WTC11 (cell line): ENCODE measurements around the gene SENP1. TPM values are rescaled to one million over a fixed set of nuclear protein-coding genes. Genes with fewer than 3 reads are reported as not detected.

Source experiments
- ATAC-seq: fragments of 200-7000 bp; cut with Tn5 transposase; 2 replicates; pipeline ENCODE4 v1.10.0; 2021; ENCODE audit warnings: mild to moderate bottlenecking, moderate library complexity
- CTCF ChIA-PET: fragments of 300-600 bp; sonication (Branson Sonifier 250); formaldehyde crosslinking; loops from one replicate; lab custom pipeline; 2021; ENCODE audit warnings: antibody characterized with exemption; lab: Charles Lee
- POLR2A ChIA-PET: fragments of 350-600 bp; sonication (Branson Sonifier 250); formaldehyde crosslinking; loops from one replicate; lab custom pipeline; 2021; ENCODE audit warnings: antibody characterized with exemption; lab: Charles Lee
- DNase-seq: peaks from one replicate; pipeline ENCODE4 v3.0.0; 2021; ENCODE audit warnings: low spot score
- H3K27ac Mint-ChIP-seq: 2 replicates; pipeline ENCODE4 v1.8.0; 2021; ENCODE audit warnings: mixed read lengths
- H3K27me3 Mint-ChIP-seq: 2 replicates; pipeline ENCODE4 v1.8.0; 2021; ENCODE audit warnings: low read depth, mild to moderate bottlenecking, moderate library complexity, mixed read lengths
- H3K36me3 Mint-ChIP-seq: 2 replicates; pipeline ENCODE4 v1.8.0; 2021; ENCODE audit warnings: mixed read lengths
- H3K4me1 Mint-ChIP-seq: 2 replicates; pipeline ENCODE4 v1.8.0; 2022; ENCODE audit warnings: mixed read lengths
- H3K4me3 Mint-ChIP-seq: 2 replicates; pipeline ENCODE4 v1.8.0; 2021; ENCODE audit warnings: mild to moderate bottlenecking, moderate library complexity, mixed read lengths
- H3K9me3 Mint-ChIP-seq: 2 replicates; pipeline ENCODE4 v1.8.0; 2021; ENCODE audit warnings: mixed read lengths
- ATF1 ChIP-seq: sonication (generic); formaldehyde crosslinking; IDR thresholded peaks from 2 replicates; pipeline ENCODE4 v1.8.1; 2023; ENCODE audit warnings: mild to moderate bottlenecking, moderate library complexity, missing genetic modification reagents
- ELF4 ChIP-seq: sonication (generic); formaldehyde crosslinking; IDR thresholded peaks from 2 replicates; pipeline ENCODE4 v1.8.1; 2022; ENCODE audit warnings: low read depth, mild to moderate bottlenecking, moderate library complexity, missing genetic modification reagents
- EMX1 ChIP-seq: fragments of 250-450 bp; sonication (Bioruptor Pico); IDR thresholded peaks from 2 replicates; pipeline ENCODE4 v1.8.0; 2021; ENCODE audit warnings: mild to moderate bottlenecking
- ERG ChIP-seq: fragments of 250-450 bp; sonication (Bioruptor Pico); IDR thresholded peaks from 2 replicates; pipeline ENCODE4 v1.8.0; 2021; ENCODE audit warnings: mild to moderate bottlenecking
- FOXJ3 ChIP-seq: sonication (generic); formaldehyde crosslinking; IDR thresholded peaks from 2 replicates; pipeline ENCODE4 v1.9.0; 2021; ENCODE audit warnings: missing genetic modification reagents, mild to moderate bottlenecking, borderline replicate concordance
- GRHL2 ChIP-seq: fragments of 250-450 bp; sonication (Bioruptor Pico); IDR thresholded peaks from 2 replicates; pipeline ENCODE4 v1.8.0; 2022; ENCODE audit warnings: mild to moderate bottlenecking, moderate library complexity; ENCODE audit not compliant: insufficient replicate concordance, severe bottlenecking
- KAT7 ChIP-seq: sonication (generic); formaldehyde crosslinking; IDR thresholded peaks from 2 replicates; pipeline ENCODE4 v1.8.1; 2023; ENCODE audit warnings: missing genetic modification reagents, mild to moderate bottlenecking, borderline replicate concordance
- MYBL2 ChIP-seq: sonication (generic); formaldehyde crosslinking; IDR thresholded peaks from 2 replicates; pipeline ENCODE4 v1.8.1; 2023; ENCODE audit warnings: mild to moderate bottlenecking, moderate library complexity, missing genetic modification reagents
- NR1H2 ChIP-seq: sonication (generic); formaldehyde crosslinking; IDR thresholded peaks from 2 replicates; pipeline ENCODE4 v1.9.0; 2021; ENCODE audit warnings: mild to moderate bottlenecking, moderate library complexity, missing genetic modification reagents
- PRDM15 ChIP-seq: sonication (generic); formaldehyde crosslinking; IDR thresholded peaks from 2 replicates; pipeline ENCODE4 v1.8.0; 2022; ENCODE audit warnings: missing genetic modification reagents
- PRRX2 ChIP-seq: fragments of 250-450 bp; sonication (Bioruptor Pico); IDR thresholded peaks from 2 replicates; pipeline ENCODE4 v1.8.0; 2021; ENCODE audit warnings: mild to moderate bottlenecking
- RELA ChIP-seq: sonication (generic); formaldehyde crosslinking; IDR thresholded peaks from 2 replicates; pipeline ENCODE4 v1.8.1; 2022; ENCODE audit warnings: missing genetic modification reagents, mild to moderate bottlenecking, borderline replicate concordance
- RORB ChIP-seq: fragments of 250-450 bp; sonication (Bioruptor Pico); IDR thresholded peaks from 2 replicates; pipeline ENCODE4 v1.9.0; 2021; ENCODE audit warnings: mild to moderate bottlenecking
- SMAD3 ChIP-seq: sonication (generic); formaldehyde crosslinking; IDR thresholded peaks from 2 replicates; pipeline ENCODE4 v1.8.0; 2022; ENCODE audit warnings: missing genetic modification reagents, mild to moderate bottlenecking, borderline replicate concordance
- SMAD4 ChIP-seq: sonication (generic); formaldehyde crosslinking; IDR thresholded peaks from 2 replicates; pipeline ENCODE4 v1.8.0; 2022; ENCODE audit warnings: mild to moderate bottlenecking, missing genetic modification reagents
- ZNF263 ChIP-seq: sonication (generic); formaldehyde crosslinking; IDR thresholded peaks from 2 replicates; pipeline ENCODE4 v1.8.1; 2022; ENCODE audit warnings: low read depth, mild to moderate bottlenecking, moderate library complexity, missing genetic modification reagents
- ZNF396 ChIP-seq: fragments of 250-450 bp; sonication (Bioruptor Pico); IDR thresholded peaks from 2 replicates; pipeline ENCODE4 v1.8.0; 2021; ENCODE audit warnings: mild to moderate bottlenecking, moderate library complexity, borderline replicate concordance
- ZNF671 ChIP-seq: fragments of 250-450 bp; sonication (Bioruptor Pico); IDR thresholded peaks from 2 replicates; pipeline ENCODE4 v1.8.0; 2021; ENCODE audit warnings: mild to moderate bottlenecking
- total RNA-seq: library from RNA; stranded (reverse); gene quantifications from 3 replicates; pipeline ENCODE4 v1.2.3, GENCODE V29; 2021
- TF ChIP-seq, protein P1 (sequence below): sonication (generic); formaldehyde crosslinking; IDR thresholded peaks from 2 replicates; pipeline ENCODE4 v1.8.1; 2022; ENCODE audit warnings: missing genetic modification reagents, borderline replicate concordance
- TF ChIP-seq, protein P2 (sequence below): sonication (generic); formaldehyde crosslinking; IDR thresholded peaks from 2 replicates; pipeline ENCODE4 v1.8.0; 2022; ENCODE audit warnings: mild to moderate bottlenecking, missing genetic modification reagents
- TF ChIP-seq, protein P3 (sequence below): fragments of 250-450 bp; sonication (Bioruptor Pico); IDR thresholded peaks from 2 replicates; pipeline ENCODE4 v1.9.0; 2021; ENCODE audit warnings: mild to moderate bottlenecking

The SENP1 gene
- total RNA-seq, 1 experiment from 2014 or later, result 20.4 TPM

- TF ChIP-seq, protein P1, sequence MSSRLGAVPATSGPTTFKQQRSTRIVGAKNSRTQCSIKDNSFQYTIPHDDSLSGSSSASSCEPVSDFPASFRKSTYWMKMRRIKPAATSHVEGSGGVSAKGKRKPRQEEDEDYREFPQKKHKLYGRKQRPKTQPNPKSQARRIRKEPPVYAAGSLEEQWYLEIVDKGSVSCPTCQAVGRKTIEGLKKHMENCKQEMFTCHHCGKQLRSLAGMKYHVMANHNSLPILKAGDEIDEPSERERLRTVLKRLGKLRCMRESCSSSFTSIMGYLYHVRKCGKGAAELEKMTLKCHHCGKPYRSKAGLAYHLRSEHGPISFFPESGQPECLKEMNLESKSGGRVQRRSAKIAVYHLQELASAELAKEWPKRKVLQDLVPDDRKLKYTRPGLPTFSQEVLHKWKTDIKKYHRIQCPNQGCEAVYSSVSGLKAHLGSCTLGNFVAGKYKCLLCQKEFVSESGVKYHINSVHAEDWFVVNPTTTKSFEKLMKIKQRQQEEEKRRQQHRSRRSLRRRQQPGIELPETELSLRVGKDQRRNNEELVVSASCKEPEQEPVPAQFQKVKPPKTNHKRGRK (CRISPR knock-in tag), result no peak
- no peak for TF ChIP-seq ZNF263 (CRISPR knock-in tag)
- TF ChIP-seq RELA (CRISPR knock-in tag), result no peak
- TF ChIP-seq ZNF396, result no peak
- no peak for TF ChIP-seq ERG
- TF ChIP-seq GRHL2, result no peak
Measured at GRCh38 chr12:48080285-48080684, 25.6 kb downstream of the SENP1 start (continued).

DNA sequence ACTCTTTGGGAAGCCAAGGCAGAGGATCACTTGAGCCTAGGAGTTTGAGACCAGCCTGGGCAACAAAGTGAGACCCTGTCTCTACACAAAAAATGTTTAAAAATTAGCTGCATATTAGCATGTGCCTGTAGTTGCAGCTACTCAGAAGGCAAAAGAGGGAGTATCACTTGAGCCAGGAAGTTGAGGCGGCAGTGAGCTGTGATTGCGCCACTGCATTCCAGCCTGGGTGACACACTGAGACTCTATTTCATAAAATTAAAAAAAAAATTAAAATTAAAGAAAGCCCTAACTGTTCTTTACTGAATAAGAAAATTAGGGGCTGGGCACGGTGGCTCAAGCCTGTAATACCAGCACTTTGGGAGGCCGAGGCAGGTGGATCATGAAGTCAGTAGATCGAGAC lies 27.0 kb downstream of the SENP1 start:
- Mint-ChIP-seq H3K27ac (no peak overlapping the region), H3K36me3 (peaks cover 24% of the 10 kb centered on the region), H3K9me3 (peaks cover 9% of the 10 kb centered on the region; the same call in 1 of the 2 replicates), H3K4me1 (no peaks in the 10 kb centered on the region), H3K4me3 (no peak overlapping the region), H3K27me3 (no peaks in the 10 kb centered on the region)
- ChIA-PET CTCF (interaction anchor here (0.6 to 0.9 kb wide), 2 partner anchors 188 to 312 kb away, joined by 3 read pairs; no protein-coding TSS in a partner anchor), POLR2A (no interaction called here)
- DNase-seq (no peak), ATAC-seq (no peak)
- TF ChIP-seq, protein P2, sequence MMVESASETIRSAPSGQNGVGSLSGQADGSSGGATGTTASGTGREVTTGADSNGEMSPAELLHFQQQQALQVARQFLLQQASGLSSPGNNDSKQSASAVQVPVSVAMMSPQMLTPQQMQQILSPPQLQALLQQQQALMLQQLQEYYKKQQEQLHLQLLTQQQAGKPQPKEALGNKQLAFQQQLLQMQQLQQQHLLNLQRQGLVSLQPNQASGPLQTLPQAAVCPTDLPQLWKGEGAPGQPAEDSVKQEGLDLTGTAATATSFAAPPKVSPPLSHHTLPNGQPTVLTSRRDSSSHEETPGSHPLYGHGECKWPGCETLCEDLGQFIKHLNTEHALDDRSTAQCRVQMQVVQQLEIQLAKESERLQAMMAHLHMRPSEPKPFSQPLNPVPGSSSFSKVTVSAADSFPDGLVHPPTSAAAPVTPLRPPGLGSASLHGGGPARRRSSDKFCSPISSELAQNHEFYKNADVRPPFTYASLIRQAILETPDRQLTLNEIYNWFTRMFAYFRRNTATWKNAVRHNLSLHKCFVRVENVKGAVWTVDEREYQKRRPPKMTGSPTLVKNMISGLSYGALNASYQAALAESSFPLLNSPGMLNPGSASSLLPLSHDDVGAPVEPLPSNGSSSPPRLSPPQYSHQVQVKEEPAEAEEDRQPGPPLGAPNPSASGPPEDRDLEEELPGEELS (CRISPR knock-in tag), result no peak
- TF ChIP-seq PRDM15 (CRISPR knock-in tag), result no peak
- TF ChIP-seq FOXJ3 (CRISPR knock-in tag), result no peak
- no peak for TF ChIP-seq ELF4 (CRISPR knock-in tag)
- no peak for TF ChIP-seq ZNF396
- TF ChIP-seq ATF1 (CRISPR knock-in tag), result no peak
- TF ChIP-seq ZNF671 (CRISPR knock-in tag), result no peak
- TF ChIP-seq PRRX2 (CRISPR knock-in tag), result no peak
- TF ChIP-seq, protein P3, sequence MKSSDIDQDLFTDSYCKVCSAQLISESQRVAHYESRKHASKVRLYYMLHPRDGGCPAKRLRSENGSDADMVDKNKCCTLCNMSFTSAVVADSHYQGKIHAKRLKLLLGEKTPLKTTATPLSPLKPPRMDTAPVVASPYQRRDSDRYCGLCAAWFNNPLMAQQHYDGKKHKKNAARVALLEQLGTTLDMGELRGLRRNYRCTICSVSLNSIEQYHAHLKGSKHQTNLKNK (CRISPR knock-in tag), result no peak
- TF ChIP-seq ZNF263 (CRISPR knock-in tag), result no peak

DNA sequence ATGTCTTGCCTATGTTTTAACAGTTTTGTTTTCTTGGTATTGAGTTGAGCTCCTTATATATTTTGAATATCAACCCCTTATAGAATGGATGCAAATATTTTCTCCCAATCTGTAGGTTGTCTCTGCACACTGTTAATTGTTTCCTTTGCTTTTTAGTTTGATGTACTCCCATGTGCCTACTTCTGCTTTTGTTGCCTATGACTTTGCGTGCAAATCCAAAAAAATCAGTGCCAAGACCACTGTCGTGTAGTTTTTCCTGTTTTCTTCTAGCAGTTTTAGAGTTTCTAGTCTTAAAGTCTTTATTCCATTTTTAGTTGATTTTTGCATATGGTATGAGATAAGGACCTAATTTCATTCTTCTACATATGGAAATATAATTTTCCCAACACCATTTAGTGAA lies 28.8 kb downstream of the SENP1 start:
- no peaks in the 10 kb centered on the region for H3K4me1 Mint-ChIP-seq
- ATAC-seq (no peak), DNase-seq (no peak)
- no peak overlapping the region for H3K27ac Mint-ChIP-seq
- no peak overlapping the region for H3K4me3 Mint-ChIP-seq
- peaks cover 9% of the 10 kb centered on the region; the same call in 1 of the 2 replicates for H3K9me3 Mint-ChIP-seq
- no peaks in the 10 kb centered on the region for H3K27me3 Mint-ChIP-seq
- ChIA-PET POLR2A (no interaction called here), CTCF (no interaction called here)
- H3K36me3 Mint-ChIP-seq, result peaks cover 21% of the 10 kb centered on the region
- TF ChIP-seq KAT7 (CRISPR knock-in tag) (no peak), SMAD4 (CRISPR knock-in tag) (no peak), RORB (CRISPR knock-in tag) (no peak), EMX1 (CRISPR knock-in tag) (no peak), ERG (no peak), SMAD3 (CRISPR knock-in tag) (no peak), NR1H2 (CRISPR knock-in tag) (no peak), MYBL2 (CRISPR knock-in tag) (no peak)
- TF ChIP-seq, protein P3 (CRISPR knock-in tag), result no peak
